Measurements from ENCODE around the gene SH2B3. TPM values are rescaled to one million over a fixed set of nuclear protein-coding genes. Genes with fewer than 3 reads are reported as not detected.
"Not testable (repeated sequence)": the region's sequence is repeated elsewhere in the genome, so short reads cannot be mapped to it uniquely, and the experiment has no call there.

Gene SH2B3
- total RNA-seq, 1 experiment from 2014 or later = 99.7 TPM

DNA sequence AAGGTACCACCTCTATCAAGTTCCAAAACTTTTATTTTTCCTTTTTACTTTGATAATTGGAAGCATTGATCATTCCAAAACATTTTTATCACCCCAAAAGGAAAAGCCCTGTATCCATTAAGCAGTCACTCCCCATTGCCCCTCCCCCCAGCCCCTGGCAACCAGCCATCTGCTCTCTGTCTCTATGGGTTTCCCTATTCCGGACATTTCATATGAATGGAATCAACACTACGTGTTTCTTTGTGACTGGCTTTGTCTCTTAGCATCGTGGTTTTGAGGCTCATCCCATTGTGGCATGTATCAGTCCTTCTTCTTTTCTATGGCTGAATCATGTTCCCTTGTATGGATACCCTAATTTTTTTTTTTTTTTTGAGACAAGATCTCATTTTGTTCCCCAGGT, 18.8 kb upstream of the SH2B3 start:
- DNase-seq (ENCODE audit: low read depth) = no peak

DNA sequence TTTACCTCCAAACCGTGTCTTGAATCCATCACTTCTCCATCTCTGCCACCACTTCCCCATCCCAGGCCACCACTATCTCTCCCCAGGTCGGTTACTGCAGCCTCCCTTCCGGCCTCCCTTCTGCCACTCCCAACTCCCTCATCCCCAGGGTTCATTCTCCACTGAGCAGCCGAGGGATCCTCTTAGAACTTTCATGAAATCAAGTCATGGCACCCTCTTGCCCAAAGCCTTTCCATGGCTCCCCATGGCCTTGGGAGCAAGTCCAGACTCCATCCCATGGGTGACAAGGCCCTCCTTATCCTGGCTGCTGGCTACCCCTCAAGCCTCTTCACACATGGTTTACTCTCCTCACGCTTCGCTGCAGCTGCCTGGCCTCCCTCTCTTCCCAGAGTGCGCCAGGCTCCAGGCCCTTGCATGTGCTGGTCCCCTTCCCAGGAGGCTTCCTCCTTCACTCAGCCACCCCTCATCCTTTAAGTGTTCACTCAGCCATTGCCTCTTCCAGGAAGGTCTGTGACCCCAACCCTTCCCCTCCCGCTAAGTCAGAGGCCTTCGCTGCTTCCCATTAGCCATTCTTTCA, 17.9 kb upstream of the SH2B3 start:
- DNase-seq (ENCODE audit: low read depth) = no peak

DNA sequence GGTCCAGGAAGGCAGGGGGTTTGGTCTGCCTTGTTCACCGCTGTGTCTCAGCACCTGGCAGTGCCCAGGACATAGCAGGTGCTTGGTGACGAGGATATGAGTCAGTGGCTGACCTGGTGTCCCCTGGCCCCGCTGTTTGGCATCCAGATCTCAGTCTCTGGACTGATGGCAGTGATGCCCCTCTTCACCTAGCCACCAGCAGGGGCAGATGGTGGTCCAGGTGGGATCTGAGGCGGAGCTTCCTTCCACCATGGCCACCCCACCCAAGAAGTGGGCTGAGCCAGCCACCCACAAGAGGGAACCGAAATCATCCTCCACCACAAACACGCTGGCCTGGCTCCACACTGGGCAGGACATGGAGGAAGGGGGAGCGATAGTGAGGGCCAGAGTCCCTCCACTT, 16.1 kb upstream of the SH2B3 start:
- no peak for DNase-seq (ENCODE audit: low read depth)

DNA sequence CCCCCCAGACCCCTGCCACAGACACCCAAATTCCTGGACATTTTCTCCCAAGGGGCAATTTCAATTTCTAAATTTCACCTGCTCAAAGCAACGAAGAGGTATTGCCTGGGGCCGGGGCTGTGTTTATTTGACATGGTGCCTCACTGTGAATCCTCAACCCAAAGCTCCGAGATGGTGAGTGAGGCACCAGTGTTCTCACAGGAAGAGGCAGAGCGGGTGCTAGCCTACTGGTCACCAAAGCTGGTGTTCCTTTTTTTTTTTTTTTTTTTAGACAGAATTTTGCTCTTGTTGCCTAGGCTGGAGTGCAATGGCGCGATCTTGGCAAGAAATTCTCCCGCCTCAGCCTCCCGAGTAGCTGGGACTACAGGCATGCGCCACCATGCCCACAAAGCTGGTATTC, 14.8 kb upstream of the SH2B3 start:
- no peak for DNase-seq (ENCODE audit: low read depth)

DNA sequence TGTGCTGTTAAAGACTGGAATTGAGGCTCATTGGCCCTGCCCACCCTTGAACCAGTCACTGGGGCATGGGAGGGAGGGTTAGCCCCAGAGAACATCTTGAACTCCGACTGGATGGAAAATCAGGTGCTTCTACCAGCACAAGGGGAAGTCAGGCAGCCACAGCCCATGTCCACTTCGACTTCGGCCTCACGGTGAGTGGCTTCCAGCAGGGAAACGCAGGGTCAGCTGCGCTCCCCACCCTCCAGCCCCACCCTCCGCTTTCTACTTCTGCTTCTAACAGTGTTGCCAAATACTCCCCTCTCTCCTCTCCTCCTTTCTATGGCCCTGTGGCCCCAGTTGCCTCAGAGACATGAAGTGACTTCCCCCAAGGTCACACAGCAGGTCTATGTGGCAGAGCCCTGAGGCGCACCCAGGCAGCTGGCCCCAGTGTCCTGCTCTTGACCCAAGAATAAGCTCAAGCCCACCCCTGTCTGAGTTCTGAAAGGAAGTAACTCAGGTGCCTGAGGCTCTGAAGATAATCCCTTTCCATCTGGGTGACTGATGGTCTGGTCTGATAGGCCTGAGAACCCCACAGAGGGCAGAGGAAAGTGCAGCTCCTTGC, 11.9 kb upstream of the SH2B3 start:
- no peak for DNase-seq (ENCODE audit: low read depth)

DNA sequence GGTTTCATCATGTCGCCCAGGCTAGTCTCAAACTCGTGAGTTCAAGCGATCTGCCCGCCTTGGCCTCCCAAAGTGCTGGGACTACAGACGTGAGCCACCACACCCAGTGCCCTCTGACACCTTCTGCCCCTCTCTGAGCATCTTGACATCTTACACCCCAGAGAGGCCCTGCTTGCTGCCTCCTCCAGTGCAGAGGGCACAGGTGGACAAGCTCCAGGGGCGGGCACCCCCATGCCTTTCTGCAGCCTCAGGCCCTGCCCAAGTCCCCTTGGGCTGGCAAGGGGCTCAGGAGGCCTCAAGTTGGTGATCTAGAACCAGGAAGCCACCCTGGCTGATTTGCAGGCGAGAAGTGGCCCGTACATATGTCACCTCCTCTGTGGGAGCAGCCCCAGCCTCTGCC, 11.2 kb upstream of the SH2B3 start:
- DNase-seq (ENCODE audit: low read depth) = no peak

DNA sequence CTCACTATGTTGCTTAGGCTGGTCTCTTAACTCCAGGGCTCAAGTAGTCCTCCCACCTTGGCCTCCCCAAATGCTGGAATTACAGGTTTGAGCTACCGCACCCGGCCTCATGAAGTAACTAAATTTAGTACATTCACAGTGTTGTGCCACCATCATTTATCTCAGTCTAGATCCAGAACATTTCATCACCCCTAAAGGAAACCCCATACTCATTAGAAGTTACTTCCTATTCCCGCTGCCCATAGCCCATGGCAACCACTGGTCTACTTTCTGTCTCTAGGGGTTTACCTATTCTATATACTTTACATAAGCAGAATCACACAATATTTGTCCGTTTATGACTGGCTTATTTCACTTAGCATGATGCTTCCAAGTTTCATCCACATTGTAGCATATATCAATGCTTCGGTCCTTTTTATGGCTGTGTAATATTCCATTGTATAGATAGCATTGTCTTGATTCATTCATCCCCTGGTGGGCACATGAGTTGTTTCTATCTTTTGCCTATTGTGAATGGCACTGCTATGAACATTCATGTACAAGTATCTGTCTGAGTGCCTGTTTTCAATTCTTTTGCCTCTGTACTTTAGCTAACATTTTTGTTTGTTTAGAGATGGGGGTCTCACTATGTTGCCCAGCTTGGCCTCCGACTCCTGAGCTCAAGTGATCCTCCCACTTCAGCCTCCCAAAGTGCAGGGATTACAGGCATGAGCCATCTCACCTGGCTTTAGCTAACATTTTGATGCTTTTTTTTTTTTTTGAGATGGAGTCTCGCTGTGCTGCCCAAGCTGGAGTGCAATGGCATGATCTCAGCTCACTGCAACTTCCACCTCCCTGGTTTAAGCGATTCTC, 10.2 kb upstream of the SH2B3 start:
- no peak for DNase-seq (ENCODE audit: low read depth)

DNA sequence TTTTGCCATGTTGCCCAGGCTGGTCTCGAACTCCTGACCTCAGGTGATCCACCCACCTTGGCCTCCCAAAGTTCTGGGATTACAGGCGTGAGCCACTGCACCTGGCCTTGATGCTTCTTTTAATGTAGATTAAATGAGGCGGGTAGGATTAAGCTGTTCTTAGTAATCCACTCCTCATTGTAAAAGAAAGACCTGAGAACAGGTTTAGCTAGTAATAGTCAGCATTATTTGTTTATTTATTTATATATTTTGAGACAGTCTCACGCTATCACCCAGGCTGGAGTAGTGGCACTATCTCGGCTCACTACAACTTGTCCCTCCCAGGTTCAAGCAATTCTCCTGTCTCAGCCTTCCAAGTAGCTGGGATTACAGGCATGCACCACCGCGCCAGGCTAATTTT, 9.5 kb upstream of the SH2B3 start:
- DNase-seq (ENCODE audit: low read depth) = not testable (repeated sequence)

DNA sequence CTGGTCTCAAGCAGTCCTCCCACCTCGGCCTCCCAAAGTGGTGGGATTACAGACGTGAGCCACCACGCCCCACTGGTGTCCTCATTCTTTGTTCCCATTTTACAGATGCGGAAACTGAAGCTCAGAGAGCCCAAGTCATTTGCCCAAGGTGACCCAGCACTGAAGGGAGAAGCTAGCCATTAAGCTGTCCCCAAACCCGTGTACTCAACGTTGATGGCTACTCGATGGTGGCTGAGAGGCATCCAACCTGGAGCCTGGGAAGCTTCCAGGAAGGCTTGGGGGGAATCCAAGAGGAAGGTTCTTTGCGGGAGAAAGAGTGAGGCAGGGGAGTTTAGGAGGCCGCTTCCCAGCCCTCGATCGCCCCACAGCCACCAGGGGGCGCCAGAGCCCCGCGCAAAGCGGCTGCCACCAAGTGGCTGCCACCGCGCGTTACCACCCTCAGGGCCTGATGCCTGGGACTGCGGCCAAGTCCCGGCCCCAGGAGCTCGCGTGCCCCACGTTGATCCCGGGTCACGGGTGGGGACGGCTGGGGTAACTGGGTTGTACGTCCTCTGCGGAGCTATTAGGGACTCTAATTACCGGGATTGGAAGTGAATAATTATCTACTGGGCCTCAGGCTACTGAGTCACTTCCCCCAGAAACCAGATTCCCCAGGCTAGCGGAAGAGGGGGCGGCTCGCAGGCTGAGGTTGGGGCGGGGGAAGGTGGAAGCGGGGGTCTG, 8.8 kb upstream of the SH2B3 start:
- DNase-seq (ENCODE audit: low read depth) = peak; percentile 95

DNA sequence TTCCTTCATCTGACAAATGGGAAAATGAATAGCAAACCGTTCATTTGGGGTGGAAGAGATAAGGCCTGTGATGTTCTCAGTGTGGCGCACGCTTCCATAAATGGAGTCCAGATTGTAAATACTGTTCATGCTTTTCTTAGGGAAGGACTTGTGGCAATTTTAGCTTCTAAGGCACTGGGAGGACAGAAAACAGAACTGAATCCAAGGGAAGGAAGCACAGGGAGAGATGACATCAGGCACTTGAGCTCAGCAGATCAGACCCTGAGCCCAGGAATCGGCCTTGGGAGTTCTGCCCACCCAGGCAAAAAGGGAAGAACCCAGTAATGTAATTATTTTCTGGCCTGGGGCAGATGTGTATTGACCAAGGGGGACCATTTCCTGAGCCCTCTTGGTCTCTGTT, 7.2 kb upstream of the SH2B3 start:
- peak; percentile 45 for DNase-seq (ENCODE audit: low read depth)

DNA sequence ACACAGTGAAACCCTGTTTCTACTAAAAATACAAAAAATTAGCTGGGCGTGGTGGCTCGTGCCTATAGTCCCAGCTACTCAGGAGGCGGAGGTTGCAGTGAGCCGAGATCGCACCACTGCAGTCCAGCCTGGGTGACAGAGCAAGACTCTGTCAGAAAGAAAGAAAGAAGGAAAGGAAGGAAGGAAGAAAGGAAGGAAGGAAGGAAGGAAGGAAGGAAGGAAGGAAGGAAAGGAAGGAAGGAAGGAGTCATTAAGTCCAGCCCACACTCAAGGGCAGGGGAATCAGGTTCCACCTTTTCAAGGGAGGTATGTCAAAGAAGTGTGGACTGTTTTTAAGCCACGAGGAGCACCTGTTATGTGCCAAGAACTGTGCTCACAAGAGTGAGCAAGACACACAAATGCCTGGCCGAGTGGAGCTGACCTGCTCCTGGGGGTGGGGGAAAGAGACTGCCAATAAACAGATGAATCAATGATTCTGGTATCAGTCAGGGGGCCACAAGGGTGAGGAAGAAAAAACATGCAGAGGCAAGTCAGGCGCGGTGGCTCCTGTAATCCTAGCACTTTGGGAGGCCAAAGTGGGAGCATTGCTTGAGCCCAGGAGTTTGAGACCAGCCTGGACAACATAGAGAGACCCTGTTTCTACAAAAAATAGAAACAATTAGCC, 5.8 kb upstream of the SH2B3 start:
- not testable (repeated sequence) for DNase-seq (ENCODE audit: low read depth)

DNA sequence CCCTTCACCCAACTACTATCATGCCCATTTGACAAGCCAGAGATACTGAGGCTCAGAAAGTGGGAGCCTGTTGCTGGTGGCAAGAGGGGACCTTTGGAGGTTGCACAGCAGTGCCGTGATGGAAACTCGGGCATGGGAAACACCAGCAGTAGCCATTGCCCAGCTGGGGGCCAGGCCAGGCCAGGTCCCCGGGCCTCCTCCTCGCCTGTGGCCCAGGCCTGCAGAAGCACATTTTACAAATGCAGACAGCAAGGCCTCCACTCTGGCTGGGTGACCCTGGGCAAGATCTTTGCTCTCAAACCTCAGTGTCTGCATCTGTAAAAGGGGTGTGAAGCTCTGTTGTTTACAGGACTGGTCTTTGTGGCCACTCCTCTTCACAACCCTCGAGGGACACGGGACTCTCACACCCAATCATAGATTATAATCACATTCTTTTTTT, 4.5 kb upstream of the SH2B3 start:
- no peak for DNase-seq (ENCODE audit: low read depth)

DNA sequence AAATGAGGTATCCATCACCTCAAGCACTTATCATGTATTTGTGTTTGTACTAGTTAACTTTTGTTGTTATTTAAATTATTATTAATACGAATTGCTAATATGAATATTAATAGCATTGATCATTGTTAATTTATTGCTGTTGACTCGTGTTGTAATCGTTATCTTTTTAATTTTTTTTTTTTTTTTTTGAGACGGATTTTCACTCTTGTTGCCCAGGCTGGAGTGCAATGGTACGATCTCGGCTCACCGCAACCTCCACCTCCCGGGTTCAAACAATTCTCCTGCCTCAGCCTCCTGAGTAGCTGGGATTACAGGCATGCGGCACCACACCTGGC, 3.3 kb upstream of the SH2B3 start:
- not testable (repeated sequence) for DNase-seq (ENCODE audit: low read depth)

DNA sequence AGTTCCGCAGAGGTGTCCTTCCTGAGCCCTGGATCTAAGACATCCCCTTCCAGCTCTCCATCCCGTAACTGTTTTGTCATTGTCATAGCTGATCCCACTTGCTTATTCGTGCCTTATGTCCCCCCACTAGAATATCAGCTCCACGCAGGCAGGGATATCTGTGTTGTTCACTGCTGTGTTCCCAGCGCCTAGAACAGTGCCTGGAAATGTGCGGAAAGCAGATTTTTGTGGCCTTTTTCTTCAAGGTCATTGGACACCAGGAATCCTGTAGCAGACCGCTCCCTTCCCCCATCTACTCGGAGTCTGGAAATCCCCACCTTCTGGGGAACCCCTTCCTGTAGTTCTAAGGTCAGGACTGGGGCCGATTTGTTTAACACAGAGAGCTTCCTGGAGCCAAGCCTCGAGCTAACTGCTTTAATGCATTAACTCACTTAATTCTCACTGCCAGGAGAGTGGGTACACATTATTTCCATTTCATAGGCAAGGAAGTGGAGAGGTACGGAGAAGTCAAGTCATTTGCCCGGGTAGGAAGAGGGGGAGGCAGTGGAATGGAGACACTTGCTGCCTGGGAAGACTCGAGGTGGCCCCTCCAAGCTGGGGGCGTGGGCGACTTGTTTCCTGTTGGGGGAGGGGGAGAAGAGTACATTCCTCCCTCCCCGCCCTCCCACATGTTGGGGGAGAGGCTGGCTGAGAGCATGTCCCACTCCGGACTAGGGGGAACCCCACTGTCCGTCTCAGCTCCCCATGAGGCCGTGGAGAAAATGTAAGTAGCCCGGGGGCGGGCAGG, 1.2 kb upstream of the SH2B3 start:
- DNase-seq (ENCODE audit: low read depth) = peak; percentile 50

DNA sequence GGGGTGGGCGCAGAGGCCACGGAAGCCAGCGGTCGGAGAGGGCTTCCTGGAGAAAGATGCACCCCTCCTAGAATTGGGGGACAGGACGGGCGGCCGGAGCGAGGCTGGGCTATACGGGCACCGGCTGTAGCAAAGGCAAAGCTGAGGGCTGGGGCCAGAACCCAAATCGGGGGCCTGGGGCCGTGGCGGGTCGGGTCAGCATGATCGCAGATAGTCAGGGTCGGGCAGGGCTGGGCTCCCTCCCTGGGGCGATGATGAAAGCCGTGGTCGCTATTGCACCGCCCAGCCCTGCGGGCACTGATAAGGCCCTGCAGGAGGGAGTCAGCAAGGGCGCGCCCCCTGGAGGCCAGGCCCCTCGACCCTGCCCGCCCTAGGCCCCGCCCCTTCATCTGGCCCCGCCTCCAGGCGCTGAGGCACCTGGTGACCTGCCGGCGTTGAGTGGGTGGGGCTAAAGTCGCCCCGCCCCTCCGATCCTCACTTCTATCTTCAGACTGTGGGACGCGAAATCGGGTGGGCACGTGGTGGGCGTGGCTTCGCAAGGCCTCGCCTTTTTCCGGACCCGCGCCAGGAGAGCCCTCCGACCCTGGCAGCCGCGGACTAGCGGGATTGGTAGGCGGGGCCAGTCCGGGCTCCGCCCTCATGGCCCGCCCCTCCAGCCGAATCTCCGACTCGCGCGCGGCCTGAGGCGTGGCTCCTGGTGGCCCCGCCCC, 419 bp upstream of the SH2B3 start:
- peak; percentile 80 for DNase-seq (ENCODE audit: low read depth)

DNA sequence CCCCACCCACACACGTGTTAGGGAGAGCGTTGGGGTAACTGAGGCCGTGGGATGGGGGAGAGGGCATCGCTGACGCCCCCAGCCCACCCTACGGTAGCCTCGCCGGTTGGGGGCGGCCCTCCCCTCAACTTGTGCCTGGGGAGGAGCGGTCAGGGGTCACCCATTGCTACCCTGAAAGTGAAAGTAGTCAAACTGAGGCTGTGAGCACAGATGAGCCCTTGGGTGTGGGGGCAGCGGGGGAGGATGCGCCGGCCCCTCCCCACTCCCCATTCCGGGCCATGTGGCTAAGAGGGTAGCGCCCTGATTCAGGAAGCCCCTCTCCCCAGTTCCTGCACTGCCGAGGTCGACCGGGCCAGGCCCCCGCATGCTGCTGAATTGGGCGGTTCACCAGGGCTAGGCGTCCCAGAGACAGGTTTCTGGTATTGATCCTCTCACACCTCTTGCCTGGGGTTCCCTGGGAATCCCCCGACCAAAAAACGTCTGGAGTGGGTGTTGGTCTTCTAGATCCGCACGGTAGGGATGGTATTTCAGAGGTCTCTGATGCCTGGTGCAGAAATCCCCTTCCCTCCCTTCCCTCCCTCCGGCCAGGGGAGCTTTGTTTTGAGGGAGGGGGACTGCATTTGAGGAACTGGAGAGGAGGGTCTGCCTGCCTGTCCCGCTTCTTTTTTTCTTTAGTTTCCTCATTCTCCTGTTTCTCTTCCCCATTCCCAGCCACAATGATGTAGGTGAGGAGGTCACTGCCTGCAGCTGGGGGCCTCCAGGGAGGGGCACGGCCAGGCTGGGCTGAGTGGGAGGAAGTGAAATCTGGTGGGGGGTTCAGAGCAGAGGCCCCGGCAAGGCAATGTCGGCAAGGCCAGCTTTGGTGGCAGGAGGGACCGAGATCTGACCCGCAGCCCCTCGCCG, 1.0 kb downstream of the SH2B3 start:
- DNase-seq (ENCODE audit: low read depth) = no peak

DNA sequence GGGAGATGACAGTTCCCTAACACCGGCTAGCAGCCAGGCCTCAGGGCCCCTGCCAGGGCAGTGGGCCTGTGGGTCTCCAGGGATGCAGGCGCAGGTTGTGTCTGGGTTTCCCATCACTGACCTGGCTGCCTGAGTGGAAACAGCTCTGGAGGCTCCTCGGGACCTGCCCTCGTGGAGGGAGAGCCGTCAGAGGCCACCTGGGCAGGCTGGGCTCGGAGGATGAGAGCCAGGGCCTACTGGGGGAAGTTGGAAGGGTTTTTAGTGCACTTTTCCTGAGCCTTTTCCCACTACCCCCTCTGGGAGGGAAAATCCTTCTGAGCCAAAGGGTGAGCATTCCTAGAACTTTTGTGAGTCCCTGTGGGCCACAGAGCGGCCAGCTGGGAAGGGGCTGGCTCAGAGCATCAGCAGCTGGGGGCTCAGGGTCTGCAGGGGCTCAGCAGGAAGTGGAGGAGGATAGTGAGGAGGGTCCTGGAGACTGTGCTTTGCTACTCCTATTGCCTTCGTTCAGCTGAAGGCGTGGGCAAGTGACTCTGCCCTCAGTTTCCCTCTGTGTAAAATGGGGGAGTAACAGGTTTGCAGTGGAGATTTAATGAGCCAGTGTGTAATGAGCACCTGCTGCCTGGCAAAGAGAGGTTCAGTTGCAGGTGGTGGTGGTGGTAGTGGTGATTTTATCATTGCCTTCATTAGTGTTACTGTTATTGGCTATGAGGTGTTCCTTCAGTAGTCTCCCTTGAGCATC, 1.8 kb downstream of the SH2B3 start:
- no peak for DNase-seq (ENCODE audit: low read depth)

DNA sequence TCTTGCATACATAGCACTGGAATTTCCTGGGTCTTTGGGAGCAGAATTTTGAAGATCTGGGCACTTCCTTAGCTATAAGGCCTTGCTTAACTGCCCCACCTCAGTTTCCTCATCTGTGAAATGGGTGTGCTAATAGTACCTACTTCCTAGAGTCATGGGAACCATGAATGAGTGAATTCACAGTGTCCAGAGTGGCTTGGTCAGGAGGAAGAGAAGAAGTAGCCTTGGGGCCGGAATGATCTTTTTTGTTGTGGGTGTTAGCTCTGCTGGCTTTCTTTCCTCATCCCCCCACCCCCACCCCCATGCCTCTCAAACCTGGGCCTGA, 2.4 kb downstream of the SH2B3 start:
- no peak for DNase-seq (ENCODE audit: low read depth)
